HG03342 (cell line): ENCODE results near the gene EXD3.
"Not testable (repeated sequence)": the region's sequence is repeated elsewhere in the genome, so short reads cannot be mapped to it uniquely, and the experiment has no call there.

Experiments used
- ATAC-seq: cut with Tn5 transposase; IDR thresholded peaks from one replicate; pipeline ENCODE4 v1.9.1; 2021; ENCODE audit warnings: mild to moderate bottlenecking, moderate library complexity; ENCODE audit not compliant: unreplicated experiment

EXD3 gene

GRCh38 chr9:137262909-137263285, 160.1 kb downstream of the EXD3 start:
- no peak for ATAC-seq

- not testable (repeated sequence) for ATAC-seq
These were observed 160.6 kb downstream of the EXD3 start for GRCh38 chr9:137262173-137262908.
